HPDE6-E6E7 (cell line): ENCODE results near the gene LOXHD1.

Source experiments
- DNase-seq: peaks from one replicate; pipeline ENCODE4 v3.0.0; 2011; ENCODE audit warnings: missing footprints; ENCODE audit errors: extremely low spot score

LOXHD1 gene

DNA sequence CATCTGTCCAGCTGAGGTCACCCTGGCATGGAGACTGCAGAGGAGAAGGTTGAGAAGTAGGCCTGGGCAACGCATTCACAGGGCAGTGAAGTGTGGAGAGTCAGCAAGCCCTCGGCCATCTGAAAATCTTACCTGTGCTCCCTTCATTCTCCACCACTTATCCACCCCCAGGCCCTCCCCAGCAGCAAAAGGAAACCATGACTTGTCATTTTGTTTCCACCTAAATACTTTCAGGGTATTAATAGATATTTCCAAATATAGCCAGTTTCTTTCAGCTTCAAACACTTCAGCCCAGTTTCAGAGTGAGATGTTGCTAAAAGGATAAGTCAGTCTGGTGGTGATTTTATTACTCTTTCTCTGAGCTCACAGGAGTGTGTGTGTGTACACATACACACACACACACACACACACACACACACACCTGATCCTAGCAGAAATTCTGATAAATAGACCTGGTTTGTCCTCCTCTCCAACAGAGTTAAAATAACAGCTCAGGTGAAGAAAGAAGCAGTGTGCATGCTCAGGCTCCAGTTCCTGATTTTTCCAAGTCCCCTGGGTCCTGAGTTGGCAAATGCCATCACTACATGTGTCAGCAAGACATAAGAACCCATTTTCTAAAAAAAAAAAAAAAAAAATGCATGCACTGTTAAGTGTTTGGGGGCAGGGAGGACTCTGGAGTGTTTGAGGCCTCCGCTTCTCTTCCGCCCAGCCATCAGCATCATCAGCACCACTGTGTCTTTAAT, 82.8 kb downstream of the LOXHD1 start:
- DNase-seq: no peak

DNA sequence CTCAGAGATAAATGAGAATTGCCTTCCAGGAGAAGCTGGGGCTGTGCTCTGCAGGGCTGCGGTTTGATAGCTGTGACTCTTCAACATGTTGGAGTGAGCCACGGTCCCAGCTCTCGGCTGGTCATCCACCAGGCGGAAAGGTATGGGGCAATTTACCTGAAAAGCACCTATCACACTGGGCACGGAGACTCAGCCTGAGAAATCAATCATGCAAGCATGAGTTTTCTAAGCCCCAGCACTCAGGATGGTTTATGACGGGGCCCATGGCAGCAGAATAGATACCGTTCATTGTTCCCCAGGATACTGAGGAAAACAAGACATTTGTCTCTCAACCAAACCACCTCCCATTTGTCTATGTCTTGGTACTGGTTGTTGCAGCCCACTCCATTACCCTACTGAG, 83.9 kb downstream of the LOXHD1 start:
- DNase-seq: no peak

DNA sequence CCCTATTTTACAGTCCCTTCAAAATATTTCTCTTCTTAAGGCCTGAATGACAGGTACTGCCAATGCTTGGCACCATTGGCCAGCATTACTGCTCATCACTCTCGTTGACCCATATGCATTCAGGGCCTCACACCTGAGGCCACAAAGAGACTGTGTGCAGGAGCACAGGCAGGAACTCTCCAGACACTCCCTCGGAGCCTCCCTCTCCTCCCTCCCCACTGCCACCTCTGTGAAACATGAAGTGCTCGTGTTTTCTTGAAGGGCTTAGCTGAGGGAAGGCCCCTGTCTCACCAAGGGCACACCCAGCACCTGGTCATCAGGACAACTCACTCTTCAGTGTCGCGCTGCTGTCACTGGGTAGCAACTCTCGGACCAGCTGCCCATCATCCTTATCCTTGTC, 85.3 kb downstream of the LOXHD1 start:
- no peak for DNase-seq

DNA sequence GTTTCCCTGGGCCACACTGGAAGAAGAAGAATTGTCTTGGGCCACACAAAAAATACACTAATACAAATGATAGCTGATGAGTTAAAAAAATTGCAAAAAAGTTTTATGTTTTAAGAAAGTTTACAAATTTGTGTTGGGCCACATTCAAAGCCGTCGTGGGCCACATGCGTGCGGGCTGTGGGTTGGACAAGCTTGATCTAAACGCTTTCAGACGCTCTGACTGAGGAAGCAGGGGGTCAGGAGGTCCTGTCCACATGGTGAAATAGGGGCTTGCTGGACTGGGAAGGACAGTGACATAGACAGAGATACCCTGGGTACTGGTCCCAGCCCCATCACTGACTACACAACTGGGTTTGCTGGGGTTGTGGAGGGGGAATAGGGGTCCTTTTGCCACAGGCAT, 86.4 kb downstream of the LOXHD1 start:
- no peak for DNase-seq

DNA sequence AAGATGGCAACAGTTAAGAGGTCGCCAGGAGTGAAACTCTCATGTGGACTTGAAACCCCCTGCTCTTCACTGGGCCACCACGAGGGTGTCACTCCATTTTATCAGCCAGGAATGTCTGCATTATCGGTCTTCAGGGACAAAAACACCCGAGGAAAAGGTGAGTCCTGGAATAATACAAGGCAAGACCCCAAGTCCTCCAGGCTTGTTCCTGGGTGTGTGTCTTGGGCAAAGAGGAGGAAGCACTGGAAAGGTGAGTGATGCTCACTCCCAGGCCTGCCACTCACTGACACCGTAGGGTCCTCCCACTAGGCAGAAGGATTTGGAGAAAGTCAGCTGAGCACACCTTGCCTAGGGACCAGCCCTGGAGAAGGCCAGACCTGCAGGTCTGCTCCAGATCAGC, 86.9 kb downstream of the LOXHD1 start:
- DNase-seq: no peak

GRCh38 chr18:46569211-46569610, 87.8 kb downstream of the LOXHD1 start:
- no peak for DNase-seq

GRCh38 chr18:46567196-46567595, 89.8 kb downstream of the LOXHD1 start:
- DNase-seq: no peak

GRCh38 chr18:46566111-46566510, 90.9 kb downstream of the LOXHD1 start:
- DNase-seq: no peak

GRCh38 chr18:46565256-46565655, 91.8 kb downstream of the LOXHD1 start:
- DNase-seq: no peak

DNA sequence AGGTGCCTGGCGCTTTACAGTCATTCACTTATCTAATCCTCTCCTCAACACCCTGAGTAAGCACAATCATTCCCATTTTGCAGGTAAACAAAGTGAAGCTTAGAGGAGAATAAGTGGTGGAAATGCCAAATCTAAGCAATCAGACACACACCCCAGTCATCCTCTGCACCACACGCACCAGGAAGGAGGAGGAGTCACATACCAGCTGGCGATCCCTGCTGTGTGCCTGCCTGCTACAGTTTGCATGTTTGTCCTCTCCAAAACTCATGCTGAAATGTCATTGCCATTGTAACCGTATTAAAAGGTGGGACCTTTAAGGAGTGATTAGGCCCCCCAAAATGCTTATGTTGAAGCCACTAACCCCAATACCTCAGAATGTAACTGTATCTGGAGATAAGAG, 93.7 kb downstream of the LOXHD1 start:
- DNase-seq: no peak

DNA sequence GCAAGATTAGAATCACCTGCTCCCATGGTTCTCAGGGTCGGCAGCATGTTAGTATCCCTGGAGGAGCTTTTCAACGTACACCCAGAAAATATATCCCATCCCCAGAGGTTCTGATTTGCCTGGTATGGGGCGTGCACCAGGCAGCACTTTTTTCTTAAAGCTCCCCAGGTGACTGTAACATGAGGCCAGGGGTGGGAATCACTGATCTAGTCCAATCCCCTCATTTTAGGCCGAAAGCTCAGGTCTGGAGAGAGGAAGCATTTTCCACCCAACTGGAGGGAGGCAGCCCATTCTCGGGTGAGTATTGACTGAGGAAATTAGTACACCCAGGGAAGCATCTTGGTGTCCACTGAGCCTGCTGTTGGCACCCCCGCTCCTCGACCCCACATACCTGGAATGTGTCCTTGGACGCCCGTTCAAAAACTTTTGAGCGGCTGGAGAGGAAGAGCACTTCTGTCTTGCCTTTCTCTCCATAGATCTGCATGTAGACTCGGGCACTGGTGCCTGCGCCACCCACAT, 94.3 kb downstream of the LOXHD1 start:
- DNase-seq: no peak

DNA sequence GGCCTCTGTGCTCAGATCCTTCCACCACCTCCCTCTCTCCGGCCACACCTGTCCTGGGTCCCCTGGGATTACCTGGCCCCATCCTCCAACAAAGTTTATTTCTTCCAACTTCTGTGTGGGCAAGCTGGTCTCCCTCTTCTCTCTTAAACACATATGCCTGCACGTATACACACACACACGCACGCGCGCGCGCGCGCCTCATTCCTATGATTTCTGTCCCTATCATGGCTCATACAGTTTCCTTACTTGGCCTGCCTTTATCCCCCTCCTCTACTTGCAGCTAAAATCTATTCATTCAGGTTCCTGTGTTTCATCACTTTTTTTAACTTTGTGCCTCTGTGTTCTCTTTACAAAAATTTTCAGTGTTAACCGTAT, 96.4 kb downstream of the LOXHD1 start:
- no peak for DNase-seq

DNA sequence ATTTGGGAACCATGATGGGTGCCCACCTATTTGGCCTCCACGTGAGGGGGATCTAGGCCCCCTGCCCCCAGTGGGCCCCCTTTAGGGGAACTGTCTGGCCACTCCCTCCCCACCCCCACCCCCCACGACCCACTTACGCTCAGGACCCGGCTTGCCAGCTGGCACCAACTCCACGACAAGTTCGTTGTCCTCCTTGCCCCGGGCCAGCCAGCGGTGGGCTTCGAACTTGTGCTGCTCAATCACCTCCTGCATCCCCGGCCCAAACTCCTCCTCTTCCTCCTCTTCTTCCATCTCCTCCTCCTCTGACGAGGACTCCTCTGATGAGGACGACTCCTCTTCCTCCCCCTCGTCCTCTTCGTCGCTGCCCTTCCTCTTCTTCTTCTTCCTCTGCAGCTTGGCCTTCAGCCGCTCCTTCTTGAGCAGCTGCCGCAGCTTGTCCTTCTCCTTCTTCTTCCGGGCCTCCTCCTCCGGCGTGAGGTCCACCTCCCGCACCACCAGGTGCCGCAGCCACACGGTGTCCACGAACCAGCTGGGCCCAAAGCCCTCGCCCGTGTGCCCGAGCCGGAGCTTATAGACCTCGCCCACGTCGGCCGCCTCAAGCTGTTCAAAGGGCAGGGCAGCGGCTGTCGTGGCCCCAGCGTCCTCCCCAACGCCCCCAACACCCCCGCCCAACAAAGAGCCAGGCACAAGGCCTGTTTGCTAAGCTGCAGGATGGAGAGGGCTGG, 96.9 kb downstream of the LOXHD1 start:
- no peak for DNase-seq

GRCh38 chr18:46559296-46559695, 97.7 kb downstream of the LOXHD1 start:
- no peak for DNase-seq

GRCh38 chr18:46556590-46557206, 100.3 kb downstream of the LOXHD1 start:
- DNase-seq: no peak

- peak; percentile 35 for DNase-seq
These were observed 101.3 kb downstream of the LOXHD1 start for GRCh38 chr18:46555724-46556123.

DNA sequence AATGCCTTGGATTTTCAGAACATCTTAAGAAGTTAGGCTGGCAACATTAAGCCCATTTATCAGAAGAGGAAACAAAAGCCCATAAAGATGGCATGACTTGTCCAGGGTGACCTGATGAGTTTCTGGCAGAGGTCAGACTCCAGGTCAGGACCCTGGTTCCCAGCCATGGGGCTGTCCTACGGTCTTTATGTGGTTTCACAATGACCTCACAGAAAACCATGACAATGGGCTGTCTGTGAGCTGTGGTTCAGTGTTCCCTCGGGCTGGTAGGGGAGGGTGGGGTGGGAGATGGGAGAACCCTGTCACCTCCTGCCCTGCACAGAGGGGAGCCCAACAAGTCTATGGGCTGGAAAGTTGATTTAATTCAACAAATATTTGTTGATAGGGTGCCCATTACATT, 101.8 kb downstream of the LOXHD1 start:
- no peak for DNase-seq

DNA sequence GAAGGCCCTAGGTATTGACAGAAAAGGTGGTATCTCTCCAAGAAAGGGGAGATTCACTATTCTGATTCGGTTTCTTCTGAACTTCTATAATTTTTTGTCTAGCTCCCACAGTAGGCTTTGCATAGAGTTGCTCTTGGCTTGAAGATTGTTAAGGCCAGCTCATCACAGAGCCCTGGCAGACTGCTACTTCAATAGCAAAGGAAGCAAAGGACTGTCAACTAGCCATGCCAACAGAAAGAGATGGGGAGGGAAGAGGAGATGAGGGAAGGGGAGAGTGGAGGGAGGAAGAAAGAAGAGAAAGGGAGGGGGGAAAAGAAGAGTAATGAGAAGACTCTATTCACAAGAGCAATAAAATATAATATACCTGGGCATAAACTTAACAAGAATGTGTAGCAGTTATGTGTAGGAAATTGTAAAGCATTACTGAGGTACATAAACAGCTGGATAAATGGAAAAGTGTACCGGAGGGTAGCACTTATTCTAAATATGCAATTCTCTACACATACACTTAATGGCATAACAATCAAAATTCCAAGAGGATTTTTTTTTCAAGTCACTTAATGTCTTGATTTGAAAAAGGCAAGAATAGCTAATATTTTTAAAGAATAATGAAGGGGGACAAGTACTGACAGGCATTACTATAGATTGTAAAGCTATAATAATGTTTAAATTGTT, 102.5 kb downstream of the LOXHD1 start:
- no peak for DNase-seq

DNA sequence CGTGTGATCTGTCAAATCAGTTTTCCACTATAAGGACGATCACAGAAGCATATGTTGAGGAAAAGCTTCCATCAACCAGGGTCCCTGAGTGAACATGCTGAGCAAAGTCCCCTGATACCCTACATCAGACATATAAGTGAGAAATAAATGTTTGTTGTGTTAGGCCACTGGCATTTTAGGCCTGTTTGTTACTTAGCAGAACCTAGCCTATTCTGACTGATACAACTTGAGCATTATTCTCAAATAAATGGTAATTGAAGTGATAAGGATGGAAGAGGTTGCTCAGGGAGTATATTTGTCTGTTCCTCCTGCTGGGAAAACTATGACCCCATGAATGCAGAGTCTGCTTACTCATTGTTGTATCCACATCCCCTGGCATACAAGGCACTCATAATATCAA, 106.4 kb downstream of the LOXHD1 start:
- DNase-seq: no peak

GRCh38 chr18:46547520-46547919, 109.5 kb downstream of the LOXHD1 start:
- no peak for DNase-seq

GRCh38 chr18:46546111-46546640, 110.8 kb downstream of the LOXHD1 start:
- DNase-seq: no peak

DNA sequence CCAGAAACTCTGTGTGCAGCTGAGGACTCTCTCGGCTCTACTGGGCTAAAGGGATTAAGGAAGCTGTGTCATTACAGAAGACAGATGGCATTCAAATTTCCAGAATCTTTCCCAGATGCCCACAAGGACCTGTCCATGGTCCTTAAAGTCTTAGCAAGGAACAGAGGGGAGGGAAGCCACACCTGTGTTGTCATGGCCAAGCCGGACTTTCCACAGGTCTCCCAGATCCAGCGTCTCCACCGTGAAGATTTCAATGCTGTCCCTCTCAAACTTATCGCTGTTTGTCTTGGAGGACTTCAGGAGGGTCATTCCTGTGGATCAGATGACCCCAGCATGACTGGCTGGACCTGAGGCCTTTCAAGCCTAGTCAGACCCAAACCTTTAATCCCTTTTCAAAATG, 114.5 kb downstream of the LOXHD1 start:
- no peak for DNase-seq
